Keratinocyte (primary cell): ENCODE data around the gene GLT1D1. TPM values are rescaled to one million over a fixed set of nuclear protein-coding genes. Genes with fewer than 3 reads are reported as not detected.

ENCODE experiments used
- DNase-seq: peaks from one replicate; pipeline ENCODE4 v3.0.0-alpha.2; 2011; ENCODE audit warnings: low read depth, missing footprints, low spot score
- FAIRE-seq: peaks from 2 replicates; lab custom pipeline; 2011; peaks lifted over from hg19 to GRCh38; lab: Jason Lieb, UNC
- H2AFZ ChIP-seq: 2 replicates; pipeline ENCODE4 v1.6.0; 2012; ENCODE audit warnings: low read length, control low read depth, inconsistent platforms; ENCODE audit not compliant: control insufficient read depth
- H3K27ac ChIP-seq: 2 replicates; pipeline ENCODE4 v1.5.1; 2011; ENCODE audit warnings: low read length; ENCODE audit not compliant: control insufficient read depth, insufficient read depth
- H3K27me3 ChIP-seq: 3 replicates; pipeline ENCODE4 v1.6.0; 2011; ENCODE audit warnings: low read length; ENCODE audit not compliant: control insufficient read depth, insufficient read depth; ENCODE audit errors: extremely low read depth
- H3K36me3 ChIP-seq, 2 experiments: 2 replicates in 1 of 2; 3 replicates in 1 of 2; pipeline ENCODE4 v1.5.1; 2011; ENCODE audit warnings: low read length in 2 of 2, mild to moderate bottlenecking in 1 of 2; ENCODE audit not compliant: control insufficient read depth in 2 of 2, insufficient read depth in 2 of 2; ENCODE audit errors: extremely low read depth in 1 of 2
- H3K4me1 ChIP-seq: 3 replicates; pipeline ENCODE4 v1.5.1; 2011; ENCODE audit warnings: low read length; ENCODE audit not compliant: control insufficient read depth, insufficient read depth; ENCODE audit errors: extremely low read depth
- H3K4me2 ChIP-seq: 3 replicates; pipeline ENCODE4 v1.6.0; 2011; ENCODE audit warnings: low read depth, low read length; ENCODE audit not compliant: control insufficient read depth, insufficient read depth; ENCODE audit errors: extremely low read depth
- H3K4me3 ChIP-seq, 3 experiments: fragments of 200-600 bp in 1 of 3; sonication (generic) in 1 of 3; 2 replicates in 2 of 3; 3 replicates in 1 of 3; pipeline ENCODE4 v1.5.1; 2011 to 2016; ENCODE audit warnings: low read length in 3 of 3, mild to moderate bottlenecking in 3 of 3, control low read depth in 2 of 3, inconsistent platforms in 1 of 3, low read depth in 1 of 3, mixed read lengths in 1 of 3, mixed run types in 1 of 3, moderate library complexity in 1 of 3; ENCODE audit not compliant: control insufficient read depth in 2 of 3, insufficient read depth in 2 of 3; ENCODE audit errors: extremely low read depth in 1 of 3
- H3K79me2 ChIP-seq: 2 replicates; pipeline ENCODE4 v1.6.0; 2012; ENCODE audit warnings: low read length; ENCODE audit not compliant: control insufficient read depth, insufficient read depth
- H3K9ac ChIP-seq: 3 replicates; pipeline ENCODE4 v1.6.0; 2011; ENCODE audit warnings: low read length; ENCODE audit not compliant: control insufficient read depth, insufficient read depth; ENCODE audit errors: extremely low read depth
- H3K9me1 ChIP-seq: 3 replicates; pipeline ENCODE4 v1.6.0; 2011; ENCODE audit warnings: low read length; ENCODE audit not compliant: control insufficient read depth, insufficient read depth; ENCODE audit errors: extremely low read depth
- H3K9me3 ChIP-seq: 2 replicates; pipeline ENCODE4 v1.5.1; 2012; ENCODE audit warnings: low read depth, low read length; ENCODE audit not compliant: control insufficient read depth
- H4K20me1 ChIP-seq: 3 replicates; pipeline ENCODE4 v1.6.0; 2011; ENCODE audit warnings: low read length; ENCODE audit not compliant: control insufficient read depth, insufficient read depth; ENCODE audit errors: extremely low read depth
- EZH2 ChIP-seq: IDR thresholded peaks from one replicate; pipeline ENCODE4 v1.6.1; 2012; ENCODE audit warnings: inconsistent platforms, mild to moderate bottlenecking, low read length, moderate library complexity
- dilution Hi-C: fragments of 300-500 bp; cut with MboI; formaldehyde crosslinking; loops from one replicate; pipeline ENCODE4 v1.7.0; 2020; ENCODE audit warnings: low sequenced_read_pairs; ENCODE audit not compliant: extremely low pct_ligation_motif_present
- polyA plus RNA-seq, 5 experiments: library from polyadenylated mRNA; depleted of rRNA in 3 of 5; stranded (reverse) in 3 of 5; stranded (forward) in 1 of 5; unstranded in 1 of 5; fragments of >200 nt; gene quantifications; 1 replicate in 1 of 5; 2 replicates in 3 of 5; 3 replicates in 1 of 5; pipeline versions ENCODE4 v1.2.1 to v1.2.3, GENCODE V29; 2011 to 2012; ENCODE audit warnings: missing spikeins in 2 of 5, low read depth in 1 of 5, low replicate concordance in 1 of 5
- TF ChIP-seq, protein P1 (sequence below), 3 experiments: IDR thresholded peaks in 1 of 3; conservative IDR thresholded peaks in 1 of 3; optimal IDR thresholded peaks in 1 of 3; 2 replicates in 2 of 3; 3 replicates in 1 of 3; pipeline versions ENCODE3 to v1.5.1; 2011; ENCODE audit warnings: low read length in 3 of 3, mild to moderate bottlenecking in 3 of 3, moderate library complexity in 2 of 3, control low read depth in 1 of 3, inconsistent platforms in 1 of 3; ENCODE audit not compliant: insufficient read depth in 2 of 3; ENCODE audit errors: extremely low read depth in 1 of 3

The GLT1D1 gene
- polyA plus RNA-seq, 1 donor (not counting 4 experiments of a cell fraction or from before 2014, with no cell fraction given) = not detected

DNA sequence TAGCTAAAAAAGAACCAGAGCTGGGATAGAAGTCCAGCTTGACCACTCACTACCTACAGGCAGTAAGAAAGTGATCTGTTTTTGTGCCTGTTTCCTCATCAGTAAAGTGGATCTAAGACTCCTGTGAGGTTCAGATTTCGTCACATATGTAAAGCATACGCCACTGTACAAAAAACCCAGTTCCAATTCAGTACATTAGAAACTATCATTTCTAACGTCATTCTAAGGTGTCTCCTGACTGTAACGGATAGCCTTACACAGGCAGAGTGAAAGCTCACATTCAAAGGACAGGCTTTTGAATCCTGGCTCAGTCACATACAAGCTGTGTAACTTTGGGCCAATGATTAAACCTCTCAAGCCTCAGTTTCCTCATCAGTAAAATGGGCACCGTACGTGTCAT, 33.0 kb upstream of the GLT1D1 start:
- TF ChIP-seq, protein P1, sequence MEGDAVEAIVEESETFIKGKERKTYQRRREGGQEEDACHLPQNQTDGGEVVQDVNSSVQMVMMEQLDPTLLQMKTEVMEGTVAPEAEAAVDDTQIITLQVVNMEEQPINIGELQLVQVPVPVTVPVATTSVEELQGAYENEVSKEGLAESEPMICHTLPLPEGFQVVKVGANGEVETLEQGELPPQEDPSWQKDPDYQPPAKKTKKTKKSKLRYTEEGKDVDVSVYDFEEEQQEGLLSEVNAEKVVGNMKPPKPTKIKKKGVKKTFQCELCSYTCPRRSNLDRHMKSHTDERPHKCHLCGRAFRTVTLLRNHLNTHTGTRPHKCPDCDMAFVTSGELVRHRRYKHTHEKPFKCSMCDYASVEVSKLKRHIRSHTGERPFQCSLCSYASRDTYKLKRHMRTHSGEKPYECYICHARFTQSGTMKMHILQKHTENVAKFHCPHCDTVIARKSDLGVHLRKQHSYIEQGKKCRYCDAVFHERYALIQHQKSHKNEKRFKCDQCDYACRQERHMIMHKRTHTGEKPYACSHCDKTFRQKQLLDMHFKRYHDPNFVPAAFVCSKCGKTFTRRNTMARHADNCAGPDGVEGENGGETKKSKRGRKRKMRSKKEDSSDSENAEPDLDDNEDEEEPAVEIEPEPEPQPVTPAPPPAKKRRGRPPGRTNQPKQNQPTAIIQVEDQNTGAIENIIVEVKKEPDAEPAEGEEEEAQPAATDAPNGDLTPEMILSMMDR (optimal IDR thresholded peaks at IDR 0.05 in 1 of 3, IDR thresholded peaks at IDR 0.05 in 1 of 3, conservative IDR thresholded peaks at IDR 0.05 in 1 of 3; ENCODE audit: extremely low read depth in 1 of 3, insufficient read depth in 2 of 3, low read length in 3 of 3) = no peak
- H3K36me3 ChIP-seq = peaks cover 8 to 9% of the 10 kb centered on the region in 2 experiments
- H3K9me3 ChIP-seq = no peaks in the 10 kb centered on the region
- no peak overlapping the region for H3K27ac ChIP-seq
- FAIRE-seq (no peak), DNase-seq (no peak)
- H3K27me3 ChIP-seq = no peaks in the 10 kb centered on the region
- H2AFZ ChIP-seq = no peak overlapping the region
- dilution Hi-C loops = no loop called here
- H3K9ac ChIP-seq = no peak overlapping the region
- no peak overlapping the region for H3K4me2 ChIP-seq
- peaks cover 82% of the 10 kb centered on the region for H3K79me2 ChIP-seq
- peaks cover 25% of the 10 kb centered on the region for H3K4me1 ChIP-seq
- H3K9me1 ChIP-seq = no peaks in the 10 kb centered on the region
- peaks cover 3% of the 10 kb centered on the region for H4K20me1 ChIP-seq
- H3K4me3 ChIP-seq = no peak overlapping the region

GRCh38 chr12:128820723-128821432, 32.4 kb upstream of the GLT1D1 start:
- no peak for DNase-seq
- H3K79me2 ChIP-seq = peaks cover 76% of the 10 kb centered on the region
- H4K20me1 ChIP-seq = peaks cover 3% of the 10 kb centered on the region

More at GRCh38 chr12:128820723-128821432, 32.4 kb upstream of the GLT1D1 start:
- Histone ChIP-seq H3K9me1 (no peaks in the 10 kb centered on the region), H3K27ac (no peak overlapping the region), H3K4me1 (peaks cover 25% of the 10 kb centered on the region), H3K4me3 (no peak overlapping the region), H3K4me2 (no peak overlapping the region), H3K27me3 (no peaks in the 10 kb centered on the region), H3K9ac (no peak overlapping the region), H3K36me3 (peaks cover 8 to 9% of the 10 kb centered on the region in 2 experiments), H3K9me3 (no peaks in the 10 kb centered on the region), H2AFZ (no peak overlapping the region)
- dilution Hi-C loops = no loop called here
- TF ChIP-seq EZH2 = no peak
- TF ChIP-seq, protein P1 (optimal IDR thresholded peaks at IDR 0.05 in 1 of 3, IDR thresholded peaks at IDR 0.05 in 1 of 3, conservative IDR thresholded peaks at IDR 0.05 in 1 of 3; ENCODE audit: extremely low read depth in 1 of 3, insufficient read depth in 2 of 3, low read length in 3 of 3) = no peak
- no peak for FAIRE-seq
